ENCODE measurements around the gene IBTK. TPM values are rescaled to one million over a fixed set of nuclear protein-coding genes. Genes with fewer than 3 reads are reported as not detected.
A peak's percentile ranks its signal among the peaks of the same experiment; 100 is the strongest.
"Not testable (repeated sequence)": the region's sequence is repeated elsewhere in the genome, so short reads cannot be mapped to it uniquely, and the experiment has no call there.

IBTK gene
- total RNA-seq, 1 experiment from 2014 or later, result 35.8 TPM

GRCh38 chr6:82197784-82198183, 49.8 kb downstream of the IBTK start:
- no peak for DNase-seq (ENCODE audit: low read depth, low spot score)
- in situ Hi-C loops (cut with HindIII; ENCODE audit: low pct_unique_long_range_greater_than_20kb, low sequenced_read_pairs), result no loop called here

DNA sequence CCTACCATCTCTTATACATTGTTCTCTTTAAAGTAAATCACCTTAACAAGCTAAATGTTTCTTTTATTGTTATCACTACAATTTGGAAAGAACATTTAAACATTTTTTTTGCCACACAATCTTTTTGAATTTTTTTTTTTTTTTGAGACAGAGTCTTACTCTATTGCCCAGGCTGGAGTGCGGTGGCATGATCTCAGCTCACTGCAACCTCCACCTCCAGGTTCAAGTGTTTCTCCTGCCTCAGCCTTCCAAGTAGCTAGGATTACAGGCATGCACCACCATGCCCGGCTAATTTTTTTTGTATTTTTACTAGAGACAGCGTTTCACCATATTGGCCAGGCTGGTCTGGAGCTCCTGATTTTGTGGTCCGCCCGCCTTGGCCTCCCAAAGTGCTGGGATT, 50.3 kb downstream of the IBTK start:
- DNase-seq (ENCODE audit: low read depth, low spot score); in situ Hi-C loops (cut with HindIII; ENCODE audit: low pct_unique_long_range_greater_than_20kb, low sequenced_read_pairs): not testable (repeated sequence)

DNA sequence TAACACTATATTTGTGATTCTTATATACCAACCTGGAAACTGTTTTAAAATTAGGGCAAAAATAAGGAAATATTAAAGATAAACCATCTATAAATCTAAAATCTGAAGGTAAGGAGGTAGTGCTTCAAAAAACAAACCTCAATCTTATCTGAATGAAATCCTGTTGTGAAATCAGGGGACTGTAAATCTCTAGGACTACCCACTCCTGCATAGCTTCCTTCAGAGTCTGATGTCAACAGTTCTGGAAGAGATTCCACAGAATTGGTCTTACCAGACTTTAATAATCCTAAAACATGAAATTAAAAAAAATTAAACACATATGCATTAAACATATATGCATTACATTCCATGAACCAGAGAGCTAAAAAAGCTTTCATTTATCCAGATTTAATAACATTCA, 51.4 kb downstream of the IBTK start:
- DNase-seq (ENCODE audit: low read depth, low spot score), result no peak
- in situ Hi-C loops (cut with HindIII; ENCODE audit: low pct_unique_long_range_greater_than_20kb, low sequenced_read_pairs), result no loop called here

DNA sequence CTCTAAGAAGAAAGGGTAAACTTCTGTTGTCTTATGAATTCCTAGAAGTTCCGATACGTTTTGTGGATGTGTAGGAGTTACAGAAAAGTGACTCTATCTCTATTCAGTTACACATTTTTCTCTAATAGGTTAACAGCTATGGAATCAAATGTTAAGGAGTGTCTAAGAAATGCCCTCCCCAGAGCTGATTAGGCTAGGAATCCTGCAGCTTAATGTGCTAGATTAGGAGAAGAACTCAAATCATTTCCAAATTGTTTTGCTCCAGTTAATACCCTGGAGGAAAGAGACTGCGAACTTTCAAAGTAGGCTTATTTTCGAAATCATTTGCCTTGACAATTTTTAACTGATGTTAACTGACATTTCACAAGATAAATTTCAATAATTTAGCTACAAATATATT, 51.9 kb downstream of the IBTK start:
- no peak for DNase-seq (ENCODE audit: low read depth, low spot score)
- in situ Hi-C loops (cut with HindIII; ENCODE audit: low pct_unique_long_range_greater_than_20kb, low sequenced_read_pairs), result no loop called here

DNA sequence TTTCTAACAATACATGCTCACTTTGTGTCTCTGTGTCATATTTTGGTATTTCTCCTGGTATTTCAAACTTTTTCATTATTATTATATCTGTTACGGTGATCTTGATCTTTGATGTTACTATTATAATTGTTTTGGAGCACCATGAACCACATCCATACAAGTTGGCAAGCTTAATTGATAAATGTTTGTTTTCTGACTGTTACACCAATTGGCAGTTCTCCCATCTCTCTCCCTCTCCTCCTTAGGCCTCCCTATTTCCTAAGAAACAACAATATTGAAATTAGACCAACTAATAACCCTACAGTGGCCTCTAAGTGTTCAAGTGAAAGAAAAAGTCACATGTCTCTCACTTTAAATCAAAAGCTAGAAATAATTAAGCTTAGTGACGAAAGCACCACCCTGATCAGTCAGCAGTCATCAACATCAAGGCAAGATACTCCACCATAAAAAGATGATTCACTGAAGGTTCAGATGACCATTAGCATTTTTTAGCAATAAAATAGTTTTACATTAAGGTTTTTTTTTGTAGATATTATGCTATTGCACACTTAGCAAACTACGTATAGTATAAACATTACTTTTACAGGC, 61.5 kb downstream of the IBTK start:
- in situ Hi-C loops (cut with HindIII; ENCODE audit: low pct_unique_long_range_greater_than_20kb, low sequenced_read_pairs), result no loop called here
- DNase-seq (ENCODE audit: low read depth, low spot score), result no peak

DNA sequence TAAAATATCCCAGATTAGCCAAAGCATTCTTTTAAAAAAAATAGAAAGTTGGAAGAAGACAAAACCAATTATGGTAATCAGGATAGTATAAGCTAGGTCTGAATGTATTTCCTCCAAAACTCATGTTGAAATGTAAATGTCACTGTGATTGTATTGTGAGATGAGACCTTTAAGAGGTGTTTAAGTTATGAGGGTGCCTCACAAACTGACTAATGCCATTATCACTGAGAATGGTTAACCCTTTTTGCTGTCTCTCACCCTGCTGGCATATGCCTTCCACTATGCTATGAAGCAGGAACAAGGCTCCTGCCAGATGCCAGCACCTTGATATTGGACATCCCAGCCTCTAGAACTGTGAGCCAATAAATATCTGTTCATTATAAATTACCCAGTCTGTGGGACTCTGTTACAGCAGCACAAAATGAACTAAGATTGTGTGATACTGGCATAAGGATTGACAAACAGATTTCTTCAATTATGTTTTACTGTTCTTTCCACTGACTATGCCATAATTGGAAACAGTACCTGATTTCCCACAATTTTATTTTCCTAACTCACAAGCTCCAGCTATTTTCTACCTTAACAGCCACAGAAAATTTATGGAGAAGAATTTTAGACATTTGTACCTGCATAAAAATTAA, 63.8 kb downstream of the IBTK start:
- no peak for DNase-seq (ENCODE audit: low read depth, low spot score)
- in situ Hi-C loops (cut with HindIII; ENCODE audit: low pct_unique_long_range_greater_than_20kb, low sequenced_read_pairs), result no loop called here

GRCh38 chr6:82182756-82183155, 64.8 kb downstream of the IBTK start:
- no peak for DNase-seq (ENCODE audit: low read depth, low spot score)

DNA sequence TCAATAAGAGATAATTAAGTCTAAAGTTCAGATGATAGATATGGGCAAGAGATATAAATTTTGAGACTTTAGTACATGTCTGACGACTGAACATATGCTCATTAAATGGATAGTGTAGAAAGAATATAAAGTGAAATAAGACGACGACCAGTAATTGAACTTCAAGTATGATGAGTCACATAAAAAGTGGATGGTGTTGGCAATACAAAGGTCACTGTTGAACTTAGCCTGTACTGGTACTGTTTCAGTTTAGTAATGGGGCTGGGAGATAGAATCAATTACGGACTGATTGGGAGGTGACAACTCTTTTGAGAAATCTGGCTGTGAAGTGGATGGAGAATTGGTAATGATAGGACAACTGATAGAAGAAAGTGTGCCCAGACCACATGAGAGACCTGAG, 68.1 kb downstream of the IBTK start:
- no peak for DNase-seq (ENCODE audit: low read depth, low spot score)
- in situ Hi-C loops (cut with HindIII; ENCODE audit: low pct_unique_long_range_greater_than_20kb, low sequenced_read_pairs), result no loop called here

More at GRCh38 chr6:82182756-82183155, 64.8 kb downstream of the IBTK start:
- in situ Hi-C loops (cut with HindIII; ENCODE audit: low pct_unique_long_range_greater_than_20kb, low sequenced_read_pairs), result no loop called here

- in situ Hi-C loops (cut with HindIII; ENCODE audit: low pct_unique_long_range_greater_than_20kb, low sequenced_read_pairs), result no loop called here
- no peak for DNase-seq (ENCODE audit: low read depth, low spot score)
Observed at GRCh38 chr6:82178759-82179112, 68.8 kb downstream of the IBTK start.

DNA sequence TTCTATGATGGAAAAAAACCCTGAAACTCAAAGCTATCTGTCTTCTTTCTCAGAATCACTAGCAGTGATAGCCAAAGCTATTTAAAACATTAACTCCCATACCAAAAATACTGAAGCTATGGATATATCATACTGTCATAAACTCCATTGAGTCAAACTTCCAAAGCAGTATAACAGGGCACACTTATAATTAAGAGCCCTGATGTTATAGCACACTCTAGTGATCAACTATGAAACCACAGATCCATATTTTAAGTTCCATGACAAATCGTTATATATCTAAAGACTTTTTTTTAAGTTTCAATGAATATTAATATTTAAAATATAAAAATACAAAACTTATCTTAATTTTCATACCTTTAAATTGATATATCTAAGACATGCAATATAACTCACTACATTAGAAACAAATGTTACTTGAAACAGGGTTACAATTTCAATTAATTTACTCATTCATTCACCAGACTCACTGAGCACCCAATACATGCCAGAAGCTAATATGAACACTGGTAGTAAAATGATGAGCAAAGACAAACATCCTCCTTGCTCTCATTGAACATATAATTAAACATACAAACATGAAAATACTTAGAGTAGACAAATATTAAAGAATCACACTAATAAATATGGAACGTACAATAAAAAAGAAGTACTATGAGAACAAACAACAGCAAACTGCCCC, 69.3 kb downstream of the IBTK start:
- in situ Hi-C loops (cut with HindIII; ENCODE audit: low pct_unique_long_range_greater_than_20kb, low sequenced_read_pairs), result no loop called here
- peak; percentile 62 for DNase-seq (ENCODE audit: low read depth, low spot score)

DNA sequence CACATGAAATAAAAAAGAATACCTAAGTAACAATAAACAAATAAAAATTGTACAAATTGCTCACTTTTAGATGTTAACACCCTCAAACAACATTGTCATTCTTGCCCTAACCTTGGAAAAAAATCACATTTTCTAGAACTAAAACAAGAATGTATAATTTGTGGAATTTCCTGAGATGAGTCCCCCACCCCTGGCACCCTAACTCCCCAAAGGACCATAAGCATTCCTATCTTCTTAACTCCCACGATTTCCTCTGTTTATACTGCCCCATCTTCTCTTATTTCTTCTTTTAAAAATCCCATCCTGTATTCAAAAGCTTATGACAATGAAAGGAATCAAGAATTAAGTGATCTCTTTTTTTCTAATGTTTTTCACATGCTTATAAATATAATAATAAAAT, 70.9 kb downstream of the IBTK start:
- in situ Hi-C loops (cut with HindIII; ENCODE audit: low pct_unique_long_range_greater_than_20kb, low sequenced_read_pairs), result no loop called here

DNA sequence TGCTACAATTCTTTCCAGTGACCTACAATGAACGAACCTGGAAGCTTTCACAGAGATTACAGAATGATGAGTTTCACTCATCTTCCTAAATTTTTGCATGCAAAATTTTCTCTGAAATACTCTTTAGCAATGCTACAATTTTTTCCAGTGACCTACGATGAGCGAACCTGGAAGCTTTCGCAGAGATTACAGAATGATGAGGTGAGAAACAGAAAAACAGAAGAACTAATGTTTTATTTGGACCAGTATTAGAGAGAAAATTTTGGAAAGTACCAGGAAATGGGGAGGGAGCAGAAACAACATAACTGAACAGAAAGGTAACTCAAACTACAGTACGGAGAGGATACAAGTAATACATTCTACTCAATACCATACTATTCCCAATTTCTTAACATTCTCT, 75.0 kb downstream of the IBTK start:
- in situ Hi-C loops (cut with HindIII; ENCODE audit: low pct_unique_long_range_greater_than_20kb, low sequenced_read_pairs), result no loop called here

More for the DNA sequence above, 70.9 kb downstream of the IBTK start:
- DNase-seq (ENCODE audit: low read depth, low spot score), result no peak

GRCh38 chr6:82169138-82169876, 78.2 kb downstream of the IBTK start:
- no peak for DNase-seq (ENCODE audit: low read depth, low spot score)
- in situ Hi-C loops (cut with HindIII; ENCODE audit: low pct_unique_long_range_greater_than_20kb, low sequenced_read_pairs), result no loop called here

More for the DNA sequence above, 75.0 kb downstream of the IBTK start:
- no peak for DNase-seq (ENCODE audit: low read depth, low spot score)

DNA sequence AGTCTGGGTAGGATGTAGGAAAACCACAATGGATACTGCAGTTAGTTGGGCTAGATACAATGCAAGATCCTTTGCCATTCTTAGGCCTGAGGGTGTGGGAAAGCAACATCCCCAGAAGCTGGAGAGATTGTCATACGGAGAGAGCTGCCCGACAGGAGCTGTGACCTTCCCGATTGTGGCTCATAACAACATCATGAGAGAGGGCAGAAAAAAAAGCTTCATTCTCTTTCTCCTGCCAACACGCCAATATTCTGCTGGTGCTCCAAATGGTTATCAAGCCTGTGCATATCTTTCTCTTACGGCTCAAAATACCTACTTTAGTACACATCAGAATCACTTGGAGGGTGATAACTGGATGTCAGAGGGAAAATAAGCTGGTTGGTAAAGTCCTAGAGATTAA, 81.1 kb downstream of the IBTK start:
- DNase-seq (ENCODE audit: low read depth, low spot score), result no peak
- in situ Hi-C loops (cut with HindIII; ENCODE audit: low pct_unique_long_range_greater_than_20kb, low sequenced_read_pairs), result no loop called here

GRCh38 chr6:82160255-82160990, 87.1 kb downstream of the IBTK start:
- in situ Hi-C loops (cut with HindIII; ENCODE audit: low pct_unique_long_range_greater_than_20kb, low sequenced_read_pairs), result no loop called here

DNA sequence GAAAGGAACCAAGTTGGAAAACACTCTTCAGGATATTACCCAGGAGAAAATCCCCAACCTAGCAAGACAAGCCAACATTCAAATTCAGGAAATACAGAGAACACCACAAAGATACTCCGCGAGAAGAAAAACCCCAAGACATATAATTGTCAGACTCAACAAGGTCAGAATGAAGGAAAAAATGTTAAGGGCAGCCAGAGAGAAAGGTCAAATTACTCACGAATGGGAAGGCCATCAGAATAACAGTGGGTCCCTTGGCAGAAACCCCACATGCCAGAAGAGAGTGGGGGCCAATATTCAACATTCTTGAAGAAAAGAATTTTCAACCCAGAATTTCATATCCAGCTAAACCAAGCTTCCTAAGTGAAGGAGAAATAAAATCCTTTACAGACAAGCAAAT, 94.8 kb downstream of the IBTK start:
- in situ Hi-C loops (cut with HindIII; ENCODE audit: low pct_unique_long_range_greater_than_20kb, low sequenced_read_pairs); DNase-seq (ENCODE audit: low read depth, low spot score): not testable (repeated sequence)

More at GRCh38 chr6:82160255-82160990, 87.1 kb downstream of the IBTK start:
- no peak for DNase-seq (ENCODE audit: low read depth, low spot score)

- DNase-seq (ENCODE audit: low read depth, low spot score); in situ Hi-C loops (cut with HindIII; ENCODE audit: low pct_unique_long_range_greater_than_20kb, low sequenced_read_pairs): not testable (repeated sequence)
Observed at GRCh38 chr6:82151147-82151546, 96.4 kb downstream of the IBTK start.
